Activated T-helper 1 cell treated with Interleukin-2 at 50 U/mL for 16 hours (primary cell): ENCODE results near the gene TCN1.
"Not testable (repeated sequence)": the region's sequence is repeated elsewhere in the genome, so short reads cannot be mapped to it uniquely, and the experiment has no call there.

ENCODE experiments used
- DNase-seq: peaks from one replicate; pipeline ENCODE4 v3.0.0-alpha.2; 2020; ENCODE audit warnings: low read depth

TCN1 gene, protein sequence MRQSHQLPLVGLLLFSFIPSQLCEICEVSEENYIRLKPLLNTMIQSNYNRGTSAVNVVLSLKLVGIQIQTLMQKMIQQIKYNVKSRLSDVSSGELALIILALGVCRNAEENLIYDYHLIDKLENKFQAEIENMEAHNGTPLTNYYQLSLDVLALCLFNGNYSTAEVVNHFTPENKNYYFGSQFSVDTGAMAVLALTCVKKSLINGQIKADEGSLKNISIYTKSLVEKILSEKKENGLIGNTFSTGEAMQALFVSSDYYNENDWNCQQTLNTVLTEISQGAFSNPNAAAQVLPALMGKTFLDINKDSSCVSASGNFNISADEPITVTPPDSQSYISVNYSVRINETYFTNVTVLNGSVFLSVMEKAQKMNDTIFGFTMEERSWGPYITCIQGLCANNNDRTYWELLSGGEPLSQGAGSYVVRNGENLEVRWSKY

DNA sequence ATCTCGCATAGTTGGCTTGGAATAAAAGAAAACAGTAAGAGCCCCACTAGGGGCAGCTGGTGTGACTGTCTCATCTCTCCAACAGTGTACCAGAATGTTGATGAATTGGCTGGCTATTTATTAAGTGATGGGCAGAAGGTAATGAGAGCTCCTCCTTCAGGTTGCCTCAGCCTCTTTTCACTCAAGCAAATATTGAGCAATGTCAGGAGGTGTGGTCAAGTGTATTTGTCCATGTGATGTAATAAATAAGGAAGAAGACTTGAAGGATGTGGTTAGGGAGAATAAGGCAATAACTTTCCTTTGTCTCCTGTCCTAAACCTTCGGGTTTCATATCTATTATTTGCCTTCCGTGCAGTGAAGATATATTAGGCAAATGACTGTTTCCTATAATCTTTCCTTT is at the start of gene TCN1:
TCN1 (minus strand) TSS at position 91 of the 400 bp plus-strand sequence; CDS start at position 74, 17 bp downstream.
- DNase-seq, result no peak

DNA sequence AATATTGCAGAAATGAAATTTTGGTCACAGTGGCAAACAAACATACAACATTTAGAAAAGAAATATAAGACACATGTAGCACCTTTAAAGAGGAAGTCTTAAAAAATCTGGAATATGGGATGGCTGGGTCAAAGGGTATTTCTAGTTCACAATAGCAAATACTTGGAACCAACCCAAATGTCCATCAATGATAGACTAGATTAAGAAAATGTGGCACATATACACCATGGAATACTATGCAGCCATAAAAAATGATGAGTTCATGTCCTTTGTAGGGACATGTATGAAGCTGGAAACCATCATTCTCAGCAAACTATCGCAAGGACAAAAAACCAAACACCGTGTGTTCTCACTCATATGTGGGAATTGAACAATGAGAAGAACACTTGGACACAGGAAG is 37.3 kb upstream of the TCN1 start:
- not testable (repeated sequence) for DNase-seq

DNA sequence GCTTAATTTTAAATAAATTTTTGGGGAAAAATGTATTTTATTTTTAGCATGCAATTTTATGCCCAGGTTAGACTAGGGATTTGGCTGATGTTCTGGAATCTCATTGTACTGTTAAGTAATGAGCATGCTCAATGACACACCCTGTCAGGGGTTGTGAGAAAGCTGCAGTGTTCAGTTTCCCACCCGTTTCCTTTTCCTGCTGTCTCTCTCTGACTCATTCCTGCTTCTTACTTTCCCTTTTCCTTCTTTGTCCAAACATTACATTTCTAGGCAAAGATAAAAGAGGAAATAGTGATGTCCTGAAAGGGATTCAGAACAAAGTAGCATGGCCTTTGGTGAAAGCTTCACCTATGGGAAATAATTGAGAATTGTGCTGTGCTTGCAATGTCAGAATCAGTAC is 35.0 kb upstream of the TCN1 start:
- DNase-seq, result no peak

DNA sequence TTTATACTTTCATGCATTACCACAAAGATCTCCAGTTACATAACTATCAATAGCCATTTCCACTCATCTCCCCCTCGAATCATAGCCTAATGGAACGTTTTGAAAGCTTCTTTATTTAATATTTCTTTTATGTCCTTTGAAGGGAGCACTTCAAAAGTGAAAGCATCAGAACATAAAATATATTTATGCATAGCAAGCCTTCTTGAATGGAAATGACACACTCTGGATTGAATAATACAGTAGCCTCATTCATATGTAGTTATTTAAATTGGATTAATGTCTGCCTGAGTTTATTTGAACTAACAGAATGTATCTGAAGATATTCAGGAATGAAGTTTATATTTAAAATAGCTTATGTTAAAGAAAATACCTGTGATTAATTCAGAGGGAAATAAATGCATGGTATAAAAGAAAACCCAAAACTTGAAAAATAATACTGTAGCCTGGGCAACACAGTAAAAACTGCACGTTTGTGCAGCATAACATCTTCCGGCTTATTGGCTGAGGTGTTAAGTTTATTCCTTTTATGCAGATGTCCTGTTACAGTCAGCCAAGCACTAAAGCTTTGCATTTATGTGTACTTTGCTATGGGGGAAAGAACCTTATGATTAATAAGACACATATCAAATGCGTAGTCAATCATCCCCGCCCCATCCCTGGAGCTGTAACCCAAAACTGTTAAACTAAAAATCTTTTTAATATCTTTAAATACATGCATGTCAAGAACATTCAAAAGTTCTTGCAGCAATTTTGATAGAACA is 34.3 kb upstream of the TCN1 start:
- no peak for DNase-seq

DNA sequence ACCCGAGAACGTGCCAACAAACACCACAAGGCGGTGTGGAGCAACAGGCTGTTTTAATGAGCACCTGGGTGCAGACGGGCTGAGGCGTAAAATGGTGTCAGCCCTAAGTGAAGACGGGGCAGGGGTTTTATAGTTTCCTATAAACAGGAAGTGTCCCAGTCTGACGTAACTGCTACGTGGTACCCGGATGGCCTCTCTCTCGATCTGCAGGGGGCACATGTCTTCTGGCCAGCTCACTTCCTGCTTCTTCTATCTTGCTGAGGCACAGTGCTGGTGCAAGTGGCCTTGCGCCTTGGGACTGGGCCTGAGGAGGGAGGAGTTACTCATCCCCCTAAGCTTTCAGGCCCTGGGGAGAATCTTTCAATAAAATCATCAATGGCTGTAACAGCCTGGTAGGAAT is 33.2 kb upstream of the TCN1 start:
- DNase-seq, result no peak

DNA sequence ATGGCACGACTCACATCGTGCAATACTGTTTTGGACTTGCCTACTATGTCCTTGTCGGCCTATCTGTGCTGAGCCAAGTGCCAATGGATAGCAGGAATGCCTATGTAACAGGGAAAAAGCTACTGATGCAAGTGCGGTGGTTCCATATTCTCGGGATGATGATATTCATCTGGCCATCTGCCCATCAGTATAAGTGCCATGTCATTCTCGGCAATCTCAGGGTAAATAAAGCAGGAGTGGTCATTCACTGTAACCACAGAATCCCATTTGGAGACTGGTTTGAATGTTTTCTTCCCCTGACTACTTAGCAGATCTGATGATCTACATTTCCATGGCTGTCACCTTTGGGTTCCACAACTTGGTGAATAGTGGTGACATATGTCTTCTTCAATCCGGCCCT is 32.4 kb upstream of the TCN1 start:
- DNase-seq, result no peak

DNA sequence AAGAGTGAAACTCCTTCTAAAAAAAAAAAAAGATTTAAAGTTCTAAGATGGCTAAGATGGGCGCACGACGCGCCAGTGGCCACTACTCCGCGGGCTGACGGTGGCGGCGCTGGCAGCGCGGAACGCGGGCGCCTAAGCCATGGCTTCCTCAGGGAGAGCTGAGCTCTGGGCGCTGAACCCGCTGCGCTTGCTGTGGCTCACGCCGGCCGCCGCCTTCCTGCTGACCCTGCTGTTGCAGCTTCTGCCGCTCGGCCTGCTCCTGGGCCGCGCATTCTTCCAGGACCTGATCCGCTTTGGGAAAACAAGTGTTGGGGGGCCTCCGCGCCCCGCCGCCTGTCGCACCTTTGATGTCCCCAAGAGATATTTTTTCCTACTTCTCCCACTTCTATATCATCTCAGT is 31.8 kb upstream of the TCN1 start:
- DNase-seq, result no peak

DNA sequence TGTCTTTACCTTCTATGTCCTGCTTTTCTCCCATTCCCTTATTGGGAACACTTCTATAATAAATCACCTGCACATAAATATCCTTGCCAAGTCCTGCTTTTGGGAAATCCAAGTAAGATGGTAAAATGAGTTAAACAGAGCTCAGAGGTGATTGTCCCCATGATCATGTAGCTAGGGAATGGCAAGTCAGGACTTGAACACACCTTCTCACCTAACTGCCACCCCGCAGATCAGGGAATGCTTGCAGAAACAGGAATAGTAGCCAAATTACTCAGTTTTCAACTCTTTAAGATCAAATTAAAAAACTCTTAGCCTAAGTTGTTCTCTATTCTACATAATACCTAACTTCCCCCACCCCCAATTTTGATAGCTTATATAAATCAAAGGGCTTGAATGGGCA is 28.3 kb upstream of the TCN1 start:
- DNase-seq, result no peak

DNA sequence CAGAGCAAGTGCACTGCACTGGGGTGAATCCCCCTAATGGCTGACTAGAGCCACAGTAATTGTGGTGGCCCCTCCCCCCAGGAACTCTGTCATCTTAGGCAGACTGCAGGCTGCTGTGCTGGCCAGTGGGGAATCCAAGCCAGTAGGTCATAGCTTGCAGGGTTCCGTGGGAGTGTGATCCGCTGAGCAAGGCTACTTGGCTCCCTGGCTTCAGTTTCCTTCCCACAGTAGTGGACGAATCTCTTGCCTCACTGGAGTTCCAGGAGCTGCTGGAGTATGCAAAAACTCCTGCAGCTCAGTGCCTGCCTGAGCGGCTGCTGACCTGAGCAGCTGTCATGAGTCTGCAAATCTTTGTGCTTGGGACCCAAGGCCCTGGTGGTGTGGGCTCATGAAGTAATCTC is 25.5 kb upstream of the TCN1 start:
- DNase-seq, result no peak

DNA sequence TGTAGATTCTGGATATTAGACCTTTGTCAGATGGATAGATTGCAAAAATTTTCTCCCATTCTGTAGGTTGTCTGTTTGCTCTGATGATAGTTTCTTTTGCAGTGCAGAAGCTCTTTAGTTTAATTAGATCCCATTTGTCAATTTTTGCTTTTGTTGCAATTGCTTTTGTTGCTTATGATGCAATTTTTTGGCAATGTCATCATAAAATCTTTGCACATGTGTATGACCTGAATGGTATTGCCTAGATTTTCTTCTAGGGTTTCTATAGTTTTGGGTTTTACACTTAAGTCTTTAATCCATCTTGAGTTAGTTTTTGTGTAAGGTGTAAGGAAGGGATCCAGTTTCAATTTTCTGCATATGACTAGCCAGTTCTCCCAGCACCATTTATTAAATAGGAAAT is 20.9 kb upstream of the TCN1 start:
- not testable (repeated sequence) for DNase-seq

DNA sequence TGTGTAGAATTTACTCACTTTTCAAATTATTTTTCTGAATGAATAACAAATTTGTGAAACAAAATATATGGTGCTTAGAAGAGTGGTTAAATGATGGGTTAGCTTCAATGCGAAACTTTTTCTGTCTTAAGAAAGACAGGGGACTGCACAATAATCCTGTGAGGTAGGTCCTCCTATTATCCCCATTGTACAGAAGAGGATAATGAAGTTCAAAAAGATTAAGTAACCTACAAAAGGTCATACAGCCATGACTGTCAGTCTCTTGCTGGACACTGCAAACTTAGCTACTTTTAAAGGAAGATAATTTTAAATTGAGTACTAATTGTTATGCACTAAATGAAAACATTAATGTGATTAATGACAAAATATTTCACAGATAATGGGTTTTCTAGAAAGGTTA is 17.3 kb upstream of the TCN1 start:
- no peak for DNase-seq

DNA sequence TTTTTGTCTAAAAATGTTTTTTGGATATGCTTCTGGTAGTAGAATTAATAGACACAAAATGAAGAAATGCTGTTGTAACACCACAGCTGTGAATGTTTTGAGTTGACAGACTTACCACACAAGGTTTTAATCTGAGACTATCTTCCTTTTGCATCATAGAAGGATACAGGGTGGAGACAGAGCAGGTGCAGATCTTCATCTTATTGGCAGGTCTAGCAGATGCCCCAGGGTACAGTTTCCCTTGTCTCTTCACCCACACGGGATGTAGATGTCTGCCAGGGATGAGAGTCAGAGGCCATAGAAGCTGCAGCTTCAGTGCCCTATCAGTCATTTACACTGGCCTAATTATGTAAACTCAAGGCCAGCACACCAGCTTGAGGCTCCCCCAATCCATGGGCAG is 13.3 kb upstream of the TCN1 start:
- DNase-seq, result no peak

DNA sequence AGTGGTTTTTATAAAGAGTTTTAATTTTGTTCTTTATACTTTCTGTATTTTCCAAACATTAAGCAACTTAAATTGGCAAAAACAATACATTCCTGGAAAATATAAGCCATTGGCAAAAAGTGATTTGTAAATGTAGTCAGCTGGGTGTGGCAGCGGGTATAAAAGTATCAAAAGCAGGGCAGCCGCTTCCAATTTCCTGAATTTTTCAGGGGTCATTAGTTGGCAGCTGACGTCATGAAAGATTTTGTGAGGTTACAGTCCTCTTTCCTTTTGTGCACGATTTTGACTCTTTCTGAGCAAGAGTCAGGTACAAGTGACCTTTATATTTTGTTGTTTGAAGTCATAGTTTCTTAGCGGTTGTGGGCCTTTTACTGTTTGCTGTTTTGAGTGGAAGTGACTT is 12.3 kb upstream of the TCN1 start, which contains the start of gene OOSP3:
OOSP3 (plus strand) TSS at position 208 of the 400 bp plus-strand sequence; CDS start at position 235, 27 bp downstream.
- no peak for DNase-seq

DNA sequence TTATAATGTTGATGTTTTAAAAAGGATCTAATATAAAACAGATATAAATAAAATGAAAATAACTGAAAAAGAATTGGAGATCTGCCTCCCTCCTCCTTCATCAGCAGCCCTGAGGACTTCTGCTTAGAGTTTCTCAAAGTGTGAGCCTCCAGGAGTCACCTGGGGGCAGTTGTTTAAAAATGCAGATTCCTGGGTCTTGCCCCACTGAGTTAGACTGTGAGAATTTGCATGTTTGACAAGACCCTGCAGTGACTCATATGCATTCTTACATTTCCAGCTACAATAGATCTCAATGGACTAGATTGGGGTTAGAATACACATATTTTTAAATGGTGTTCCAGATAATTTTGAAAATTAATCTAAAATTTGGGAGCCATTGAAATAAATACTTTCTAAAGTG is 11.5 kb upstream of the TCN1 start:
- DNase-seq, result no peak

DNA sequence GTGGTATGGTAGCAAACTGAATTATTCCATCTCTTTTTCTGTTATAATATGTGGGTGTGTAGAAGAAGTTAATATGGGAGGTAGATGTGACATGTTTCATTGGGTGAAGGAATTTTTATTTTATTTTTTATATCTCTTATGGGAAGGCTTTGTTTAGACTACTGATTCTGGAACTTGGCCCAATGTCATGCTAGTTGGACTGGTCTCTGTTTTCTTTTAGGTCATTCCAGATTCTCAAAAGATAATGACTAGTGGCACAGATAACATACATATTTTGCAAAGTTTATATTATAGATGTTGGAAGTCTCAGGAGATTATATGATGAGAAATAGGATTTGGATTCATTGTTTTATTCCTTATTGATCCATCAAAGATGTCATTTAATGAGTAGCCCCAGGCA is 11.0 kb upstream of the TCN1 start:
- DNase-seq, result no peak

DNA sequence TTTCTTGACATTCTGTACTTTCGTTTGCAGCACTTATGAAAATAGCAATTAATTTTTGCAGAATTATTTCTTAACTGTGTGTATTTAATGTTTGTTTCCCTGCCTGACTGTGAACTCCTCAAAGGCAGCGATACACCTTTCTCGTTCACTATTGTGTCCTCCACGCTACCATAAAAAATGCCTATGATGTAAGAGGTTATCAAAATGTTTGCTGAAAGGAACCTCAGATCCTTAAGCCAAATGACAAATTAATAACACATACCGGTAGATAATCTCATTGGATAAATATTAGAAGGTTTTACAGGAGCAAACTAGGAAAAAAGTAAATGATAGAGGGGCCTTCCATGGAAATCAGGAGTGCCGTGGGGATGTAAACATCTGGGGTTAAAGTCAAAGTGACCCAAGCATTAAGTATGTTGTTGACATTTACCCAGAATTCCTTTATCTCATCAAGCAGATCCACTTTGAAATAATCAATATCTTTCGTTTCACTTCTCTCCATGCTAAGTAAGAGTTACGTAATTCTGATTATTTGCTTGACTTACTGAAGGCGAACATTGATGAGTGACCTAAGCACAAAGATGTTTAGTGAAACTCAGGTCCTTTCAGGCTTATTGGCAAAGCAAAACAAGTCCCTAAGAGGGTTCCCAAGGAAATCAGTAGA is 9.7 kb upstream of the TCN1 start:
- DNase-seq, result no peak

DNA sequence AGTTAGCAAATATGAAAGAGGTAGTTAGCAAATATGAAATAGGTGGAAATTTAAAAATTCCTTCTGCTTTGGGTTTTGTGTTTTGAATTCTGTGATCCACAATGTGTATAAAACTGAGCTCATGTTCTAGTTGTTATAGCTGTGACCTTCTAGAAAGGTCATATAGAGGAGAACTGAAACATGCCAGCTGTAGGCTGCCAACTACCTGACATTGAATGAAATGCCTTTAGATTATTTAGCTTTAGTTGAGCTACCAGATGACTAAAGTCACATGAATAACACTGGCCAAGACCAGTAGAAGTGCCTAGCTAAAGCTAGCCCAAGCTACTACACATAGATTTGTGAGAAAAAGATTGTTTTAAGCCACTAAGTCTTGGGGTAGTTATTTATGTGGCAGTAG is 5.8 kb upstream of the TCN1 start:
- DNase-seq, result no peak

DNA sequence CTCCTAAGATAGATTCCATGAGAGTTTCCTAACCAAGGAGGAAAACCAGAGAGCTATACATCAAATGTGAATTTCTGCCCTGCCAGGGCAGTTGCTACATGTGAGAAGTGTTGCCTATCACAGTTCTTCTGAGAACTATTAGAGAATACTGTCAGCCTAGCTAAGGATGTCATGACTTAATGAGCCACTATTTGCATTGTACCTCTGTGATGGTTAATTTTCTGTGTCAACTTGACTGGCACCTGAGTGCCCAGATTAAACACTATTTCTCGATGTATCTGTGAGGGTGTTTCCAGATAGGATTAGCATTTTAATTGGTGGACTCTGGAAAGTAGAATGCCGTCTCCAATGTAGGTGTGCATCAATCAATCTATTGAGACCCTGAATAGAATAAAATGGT is 1.7 kb upstream of the TCN1 start:
- no peak for DNase-seq

DNA sequence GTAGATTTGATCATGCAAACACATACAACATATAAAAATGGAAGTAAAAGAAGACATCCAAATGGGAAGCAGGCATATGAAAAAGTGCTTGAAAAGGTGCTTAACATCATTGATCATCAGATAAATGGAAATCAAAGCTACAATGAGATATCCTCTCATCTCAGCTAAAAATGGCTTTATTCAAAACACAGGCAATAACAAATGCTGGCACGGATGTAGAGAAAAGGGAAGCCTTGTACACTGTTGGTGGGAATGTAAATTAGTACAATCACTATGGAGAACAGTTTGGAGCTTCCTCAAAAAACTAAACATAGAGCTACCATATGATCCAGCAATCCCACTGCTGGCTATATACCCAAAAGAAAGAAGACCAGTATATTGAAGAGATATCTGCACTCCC is 549 bp upstream of the TCN1 start:
- no peak for DNase-seq

DNA sequence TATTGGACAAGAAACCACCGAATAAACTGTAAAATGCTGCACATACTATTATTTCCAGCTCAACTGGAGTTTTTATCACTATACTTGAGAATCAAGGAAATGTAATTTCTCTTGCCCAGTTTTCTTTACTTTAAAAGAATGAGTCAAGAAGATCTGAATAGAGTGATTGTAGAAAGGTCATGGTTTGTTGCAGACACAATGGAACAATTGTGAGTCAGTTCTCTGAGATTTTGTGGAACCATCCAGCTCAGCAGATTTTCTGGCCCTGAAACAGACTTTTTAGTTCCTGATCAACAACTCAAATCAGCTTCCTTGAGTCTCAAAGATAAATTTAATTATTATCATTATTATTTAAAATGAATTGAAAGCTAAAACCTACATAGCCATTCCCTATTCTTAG is 1.3 kb downstream of the TCN1 start:
- DNase-seq, result no peak

DNA sequence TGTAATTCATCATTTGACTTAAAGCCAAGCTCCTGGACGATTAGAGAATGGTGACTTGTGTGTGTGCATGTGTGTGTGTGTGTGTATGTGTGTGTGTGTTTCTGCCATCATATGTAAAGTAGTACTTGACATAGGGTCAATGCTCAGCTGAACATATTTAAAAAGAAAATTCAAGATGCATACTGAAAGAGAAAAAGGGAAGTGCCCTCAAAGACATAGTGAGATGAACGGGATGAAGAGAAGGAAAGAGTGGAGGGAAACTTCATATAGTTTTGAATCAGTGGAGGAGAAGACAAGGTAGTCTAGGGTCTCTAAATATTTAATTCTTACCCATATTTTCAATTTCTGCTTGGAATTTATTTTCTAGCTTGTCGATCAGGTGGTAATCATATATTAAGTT is 4.0 kb downstream of the TCN1 start:
- no peak for DNase-seq

DNA sequence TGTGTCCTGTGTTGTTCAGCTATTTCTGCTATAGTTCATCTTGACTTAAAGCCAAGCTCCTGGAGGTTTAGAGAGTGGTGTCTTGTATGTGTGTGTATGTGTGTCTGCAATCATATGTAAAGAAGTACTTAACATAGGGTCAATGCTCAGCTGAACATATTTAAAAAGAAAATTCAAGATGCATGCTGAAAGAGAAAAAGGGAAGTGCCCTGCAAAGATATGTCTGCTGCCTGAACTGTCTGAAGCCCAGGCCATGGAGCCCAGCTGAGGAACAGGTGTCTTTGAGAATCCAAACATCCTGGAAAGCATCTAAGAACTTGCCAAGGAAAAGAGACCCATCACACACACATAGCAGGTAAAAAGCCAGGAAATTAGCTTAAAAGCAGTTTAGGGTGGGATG is 6.6 kb downstream of the TCN1 start:
- no peak for DNase-seq
